K562 (cell line): ENCODE results near the gene MMRN2.

ENCODE experiments used
- ERF ChIP-seq: fragments of 450-650 bp; formaldehyde crosslinking; IDR thresholded peaks from 2 replicates; pipeline ENCODE4 v1.4.0; 2020; ENCODE audit warnings: mild to moderate bottlenecking, mixed read lengths
- ETS2 ChIP-seq: IDR thresholded peaks from 2 replicates; pipeline ENCODE4 v1.6.1; 2016; ENCODE audit warnings: borderline replicate concordance, missing genetic modification characterization, mild to moderate bottlenecking, moderate library complexity, missing compliant biosample characterization; ENCODE audit not compliant: poor library complexity, severe bottlenecking
- HDAC1 ChIP-seq, 2 experiments: fragments of 450-650 bp; IDR thresholded peaks; 2 replicates each; pipeline ENCODE4 v1.6.1; 2016 to 2017; ENCODE audit warnings: inconsistent platforms in 1 of 2, mild to moderate bottlenecking in 1 of 2, moderate library complexity in 1 of 2
- JUN ChIP-seq, 2 experiments: sonication (generic) in 1 of 2; formaldehyde crosslinking in 1 of 2; IDR thresholded peaks; 2 replicates each; pipeline versions ENCODE4 v1.6.1 to v1.8.0; 2012 to 2022; ENCODE audit warnings: borderline replicate concordance in 2 of 2, mild to moderate bottlenecking in 2 of 2, improper control_type of control experiment in 1 of 2, low read depth in 1 of 2, low read length in 1 of 2, missing genetic modification reagents in 1 of 2
- MAX ChIP-seq: sonication (generic); formaldehyde crosslinking; IDR thresholded peaks from 2 replicates; pipeline ENCODE4 v1.9.0; 2022; ENCODE audit warnings: mild to moderate bottlenecking, missing genetic modification reagents
- NR1H2 ChIP-seq: sonication (generic); formaldehyde crosslinking; IDR thresholded peaks from 2 replicates; pipeline ENCODE4 v1.4.0; 2020; ENCODE audit warnings: mild to moderate bottlenecking, missing genetic modification reagents
- PHF21A ChIP-seq: fragments of 450-650 bp; IDR thresholded peaks from 2 replicates; pipeline ENCODE4 v1.6.1; 2017; ENCODE audit warnings: low read depth, borderline replicate concordance
- STAT6 ChIP-seq: sonication (generic); formaldehyde crosslinking; IDR thresholded peaks from 2 replicates; pipeline ENCODE4 v1.8.1; 2023; ENCODE audit warnings: mild to moderate bottlenecking, missing genetic modification reagents
- ZEB2 ChIP-seq: fragments of 450-650 bp; IDR thresholded peaks from 2 replicates; pipeline ENCODE4 v1.6.1; 2016
- ZKSCAN8 ChIP-seq: fragments of 200-800 bp; sonication (Bioruptor generic); IDR thresholded peaks from 2 replicates; pipeline ENCODE4 v1.6.1; 2016; ENCODE audit warnings: missing genetic modification characterization, missing compliant biosample characterization
- ZNF830 ChIP-seq: fragments of 250-450 bp; sonication (Bioruptor Pico); IDR thresholded peaks from 2 replicates; pipeline ENCODE4 v1.5.0; 2021; ENCODE audit warnings: mild to moderate bottlenecking

GRCh38 chr10:86943316-86944030 is 13.9 kb downstream of the MMRN2 start:
- TF ChIP-seq MAX (CRISPR knock-in tag) (no peak), NR1H2 (CRISPR knock-in tag) (no peak), ETS2 (tag) (no peak), STAT6 (CRISPR knock-in tag) (no peak), ZEB2 (no peak), JUN (IDR thresholded peaks at IDR 0.05; ENCODE audit: borderline replicate concordance, low read depth, low read length) (no peak), JUN (CRISPR knock-in tag; IDR thresholded peaks at IDR 0.05; ENCODE audit: borderline replicate concordance) (no peak), HDAC1 (IDR thresholded peaks at IDR 0.05) (no peak), ZNF830 (CRISPR knock-in tag) (no peak), ZKSCAN8 (CRISPR knock-in tag) (no peak), ERF (CRISPR knock-in tag) (no peak), PHF21A (no peak)
